Heart left ventricle (tissue), 16 donors: ENCODE data around the gene SPAM1. TPM values are rescaled to one million over a fixed set of nuclear protein-coding genes. Genes with fewer than 3 reads are reported as not detected.
"Not testable (repeated sequence)": the region's sequence is repeated elsewhere in the genome, so short reads cannot be mapped to it uniquely, and the experiment has no call there.

ENCODE experiments used
- ATAC-seq, 4 donors: fragments of 200-7000 bp; cut with Tn5 transposase; one replicate each; pipeline ENCODE4 v1.9.1; 2020 to 2022; ENCODE audit warnings: moderate library complexity in 4 of 4, mild to moderate bottlenecking in 3 of 4, moderate number of reproducible peaks in 1 of 4
- DNase-seq, 5 donors: peaks; one replicate each; pipeline ENCODE4 v3.0.0-alpha.2; 2020
- H3K27ac ChIP-seq, 12 donors: fragments of 200-600 bp; sonication (generic) in 4 of 12; one replicate each; pipeline versions ENCODE4 v1.5.0 to v1.8.0; 2016 to 2022; ENCODE audit warnings: mild to moderate bottlenecking in 2 of 12
- H3K27me3 ChIP-seq, 9 donors: fragments of 200-600 bp; sonication (generic) in 2 of 9; one replicate each; pipeline versions ENCODE4 v1.5.1 to v1.8.0; 2016 to 2022; ENCODE audit warnings: mild to moderate bottlenecking in 3 of 9
- H3K36me3 ChIP-seq, 9 donors: fragments of 200-600 bp; sonication (generic) in 2 of 9; one replicate each; pipeline versions ENCODE4 v1.5.0 to v1.8.0; 2018 to 2022; ENCODE audit warnings: mild to moderate bottlenecking in 2 of 9
- H3K4me1 ChIP-seq, 12 donors: fragments of 200-600 bp; sonication (generic) in 4 of 12; one replicate each; pipeline versions ENCODE4 v1.5.0 to v1.8.0; 2016 to 2022; ENCODE audit warnings: mild to moderate bottlenecking in 3 of 12
- H3K4me3 ChIP-seq, 12 donors: fragments of 200-600 bp; sonication (generic) in 4 of 12; one replicate each; pipeline versions ENCODE4 v1.5.0 to v1.8.0; 2017 to 2022; ENCODE audit warnings: mild to moderate bottlenecking in 9 of 12, moderate library complexity in 4 of 12
- H3K9me3 ChIP-seq, 12 donors: fragments of 200-600 bp; sonication (generic) in 4 of 12; one replicate each; pipeline versions ENCODE4 v1.5.0 to v1.8.0; 2016 to 2022; ENCODE audit warnings: mild to moderate bottlenecking in 1 of 12
- POLR2A ChIP-seq, 2 donors: fragments of 450-650 bp; IDR thresholded peaks; one replicate each; pipeline ENCODE4 v1.6.1; 2017; ENCODE audit warnings: antibody characterized with exemption in 2 of 2, mild to moderate bottlenecking in 2 of 2, moderate library complexity in 2 of 2
- WGBS, 4 donors: extraction: QIAGEN DNeasy Blood & Tissue Kit in 2 of 4; methylation state at CpG; one replicate each; pipeline versions ENCODE4 v1.1.5 to v1.1.7; 2013 to 2018; 5-methylcytosine and 5-hydroxymethylcytosine counted together
- intact Hi-C, 10 donors: fragments of 100-400 bp; cut with DNase I; formaldehyde crosslinking; loops; one replicate each; pipeline versions ENCODE4 v1.11.1 to v1.14.2; 2022
- polyA plus RNA-seq, 2 donors: library from polyadenylated mRNA; stranded (reverse); fragments of 200-250 nt; gene quantifications; one replicate each; pipeline ENCODE4 v1.2.3, GENCODE V29; 2013
- total RNA-seq, 9 donors: library from RNA; depleted of rRNA in 2 of 9; stranded (reverse); fragments of >200 nt in 2 of 9; fragmentation: NEBNext Ultra II Directional in 3 of 9; extraction: Animal tissue kit (Norgen Biotek cat#: 25700) in 3 of 9; gene quantifications; one replicate each; pipeline versions ENCODE4 v1.1.0 to v1.2.4, GENCODE V29; 2016 to 2023
- TF ChIP-seq, protein P1 (sequence below), 12 donors: fragments of 200-600 bp; sonication (generic) in 4 of 12; IDR thresholded peaks; one replicate each; pipeline versions ENCODE4 v1.5.0 to v1.8.0; 2018 to 2022; ENCODE audit warnings: antibody characterized with exemption in 12 of 12, mild to moderate bottlenecking in 5 of 12
- donor health status: ischemic (EF 13 %, LVEDD 7.1; RV severe dilation, severe dysfunction).
- donor health status: healthy with polysubstance abuse.
- donor health status: DM: no; HTN: yes; CAD: no.
- donor health status: DM: no; HTN: no; CAD: no.
- donor health status: ischemic (EF 25% LVEDD 6.9; RV normal size, moderate dysfunction).
- donor health status: ischemic (EF 25% LVEDD 5.7; RV mildly dilated, moderate dysfunction).
- donor health status: healthy.
- donor health status: DM: yes; HTN: yes; CAD: no.
- donor health status: ischemic (EF 35%, LVEDD 5.7; RV mildly dilated, moderate dysfunction).
- donor health status: nonischemic (EF 11% LVEDD 7.7; RV severe dilation, severe dysfunction).
- donor health status: DM: yes; HTN: yes; CAD: no.
- donor health status: PGD.
- donor health status: ischemic (EF 29% LVEDD 5.4; RV normal size, mild dysfunction).
- donor health status: nonischemic (EF 23%, LVEDD 6.1; RV moderate dilation, normal function).

The SPAM1 gene
- total and polyA plus RNA-seq, 11 donors = 0.09 to 0.46 (median 0.38) TPM; not detected in 8

DNA sequence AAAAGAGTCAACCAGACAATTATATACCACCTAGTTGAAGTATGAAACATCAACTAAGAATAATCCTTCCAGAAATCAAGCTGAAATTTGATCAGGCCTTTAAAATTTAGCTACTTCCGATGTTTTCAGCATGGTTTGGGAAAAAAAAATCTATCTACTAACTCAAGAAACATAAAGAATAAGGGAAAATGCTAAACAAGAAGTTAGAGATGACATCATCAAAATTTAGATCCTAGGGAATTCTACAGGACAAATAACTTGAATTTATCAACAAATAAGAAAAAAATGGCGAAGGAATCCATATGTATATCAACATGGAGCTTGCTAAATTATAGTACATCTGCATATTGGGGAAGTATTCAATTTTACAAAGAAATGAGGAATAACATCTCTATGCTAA is 43.7 kb upstream of the SPAM1 start:
- TF ChIP-seq, protein P1, sequence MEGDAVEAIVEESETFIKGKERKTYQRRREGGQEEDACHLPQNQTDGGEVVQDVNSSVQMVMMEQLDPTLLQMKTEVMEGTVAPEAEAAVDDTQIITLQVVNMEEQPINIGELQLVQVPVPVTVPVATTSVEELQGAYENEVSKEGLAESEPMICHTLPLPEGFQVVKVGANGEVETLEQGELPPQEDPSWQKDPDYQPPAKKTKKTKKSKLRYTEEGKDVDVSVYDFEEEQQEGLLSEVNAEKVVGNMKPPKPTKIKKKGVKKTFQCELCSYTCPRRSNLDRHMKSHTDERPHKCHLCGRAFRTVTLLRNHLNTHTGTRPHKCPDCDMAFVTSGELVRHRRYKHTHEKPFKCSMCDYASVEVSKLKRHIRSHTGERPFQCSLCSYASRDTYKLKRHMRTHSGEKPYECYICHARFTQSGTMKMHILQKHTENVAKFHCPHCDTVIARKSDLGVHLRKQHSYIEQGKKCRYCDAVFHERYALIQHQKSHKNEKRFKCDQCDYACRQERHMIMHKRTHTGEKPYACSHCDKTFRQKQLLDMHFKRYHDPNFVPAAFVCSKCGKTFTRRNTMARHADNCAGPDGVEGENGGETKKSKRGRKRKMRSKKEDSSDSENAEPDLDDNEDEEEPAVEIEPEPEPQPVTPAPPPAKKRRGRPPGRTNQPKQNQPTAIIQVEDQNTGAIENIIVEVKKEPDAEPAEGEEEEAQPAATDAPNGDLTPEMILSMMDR (IDR thresholded peaks at IDR 0.05) = no peak
- TF ChIP-seq POLR2A (IDR thresholded peaks at IDR 0.05) = no peak
- no peaks in the 10 kb centered on the region for H3K36me3 ChIP-seq
- ATAC-seq (no peak), DNase-seq (no peak)
- H3K27me3 ChIP-seq = no peaks in the 10 kb centered on the region
- H3K27ac ChIP-seq = no peak overlapping the region
- no peaks in the 10 kb centered on the region for H3K9me3 ChIP-seq
- peaks cover 0 to 8% (median 0%) of the 10 kb centered on the region in 12 donors for H3K4me1 ChIP-seq
- 67 to 97% (median 82%) methylated on average over 2 of the region's 2 CpGs for WGBS, 4 donors
- H3K4me3 ChIP-seq = no peak overlapping the region
- intact Hi-C loops = loop anchor here in 1 of 10 donors (10.0 kb wide), 1 partner anchor 64 kb away; no protein-coding TSS in a partner anchor

DNA sequence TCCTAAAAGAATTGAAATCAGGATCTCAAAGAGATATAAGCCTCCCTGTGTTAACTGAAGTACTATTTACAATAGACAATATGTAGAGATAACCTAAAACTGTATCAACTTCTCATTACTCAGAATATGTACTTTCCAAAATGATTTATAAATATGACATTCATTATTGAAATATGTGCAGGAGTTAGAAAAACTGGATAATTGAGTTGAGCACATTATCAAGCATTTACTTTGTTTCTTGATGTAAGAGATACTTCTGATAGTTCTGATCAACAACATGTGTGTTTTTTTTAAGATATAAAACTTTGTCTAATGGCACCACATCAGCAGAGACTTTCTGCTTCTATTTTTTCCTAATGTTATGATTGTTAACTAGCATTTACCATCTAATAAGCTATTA is 41.9 kb upstream of the SPAM1 start:
- ATAC-seq (no peak), DNase-seq (no peak)
- peaks cover 0 to 8% (median 0%) of the 10 kb centered on the region in 12 donors for H3K4me1 ChIP-seq
- intact Hi-C loops = loop anchor here in 1 of 10 donors (10.0 kb wide), 1 partner anchor 62 kb away; no protein-coding TSS in a partner anchor
- H3K27ac ChIP-seq = no peak overlapping the region
- H3K36me3 ChIP-seq = no peaks in the 10 kb centered on the region
- no peaks in the 10 kb centered on the region for H3K27me3 ChIP-seq
- no peak overlapping the region for H3K4me3 ChIP-seq
- no peak for TF ChIP-seq POLR2A (IDR thresholded peaks at IDR 0.05)
- TF ChIP-seq, protein P1 (IDR thresholded peaks at IDR 0.05) = no peak
- peaks cover 0 to 4% (median 0%) of the 10 kb centered on the region in 12 donors for H3K9me3 ChIP-seq

DNA sequence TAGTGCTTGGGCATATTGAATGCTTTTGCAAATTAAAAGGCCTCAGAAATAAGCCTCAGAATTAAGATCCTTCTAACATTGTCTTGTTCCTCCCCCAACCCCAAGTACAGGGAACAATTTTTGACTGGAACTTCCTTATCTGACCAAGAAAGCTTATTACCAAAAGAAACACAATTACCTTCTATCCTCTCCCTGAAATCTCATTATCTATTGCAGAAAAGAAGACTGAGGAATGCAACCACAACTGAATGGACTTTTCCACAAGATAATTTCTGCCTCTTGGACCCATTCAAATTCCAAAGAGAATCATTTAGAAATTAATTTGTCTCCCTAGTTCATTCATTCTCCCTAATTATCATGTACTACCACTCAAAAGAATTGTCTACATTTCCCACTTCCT is 36.8 kb upstream of the SPAM1 start:
- H3K27ac ChIP-seq = no peak overlapping the region
- TF ChIP-seq POLR2A (IDR thresholded peaks at IDR 0.05) = no peak
- TF ChIP-seq, protein P1 (IDR thresholded peaks at IDR 0.05) = no peak
- no peak for DNase-seq
- peaks cover 0 to 20% (median 0%) of the 10 kb centered on the region in 12 donors for H3K9me3 ChIP-seq
- H3K4me1 ChIP-seq = no peaks in the 10 kb centered on the region
- no peak overlapping the region for H3K4me3 ChIP-seq
- intact Hi-C loops = loop anchor here in 1 of 10 donors (10.0 kb wide), 1 partner anchor 57 kb away; no protein-coding TSS in a partner anchor
- no peaks in the 10 kb centered on the region for H3K27me3 ChIP-seq
- ATAC-seq = no peak
- H3K36me3 ChIP-seq = no peaks in the 10 kb centered on the region

DNA sequence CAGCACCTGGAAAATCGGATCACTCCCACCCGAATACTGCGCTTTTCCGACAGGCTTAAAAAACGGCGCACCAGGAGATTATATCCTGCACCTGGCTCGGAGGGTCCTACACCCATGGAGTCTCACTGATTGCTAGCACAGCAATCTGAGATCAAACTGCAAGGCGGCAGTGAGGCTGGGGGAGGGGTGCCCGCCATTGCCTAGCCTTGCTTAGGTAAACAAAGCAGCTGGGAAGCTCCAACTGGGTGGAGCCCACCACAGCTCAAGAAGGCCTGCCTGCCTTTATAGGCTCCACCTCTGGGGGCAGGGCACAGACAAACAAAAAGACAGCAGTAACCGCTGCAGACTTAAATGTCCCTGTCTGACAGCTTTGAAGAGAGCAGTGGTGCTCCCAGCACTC is 30.3 kb upstream of the SPAM1 start:
- H3K36me3 ChIP-seq, H3K27ac ChIP-seq, H3K4me1 ChIP-seq, H3K27me3 ChIP-seq, DNase-seq, H3K4me3 ChIP-seq, ATAC-seq, intact Hi-C loops: not testable (repeated sequence)
- WGBS, 4 donors = 72 to 94% (median 92%) methylated on average over 2 to 10 of the region's 10 CpGs
- peaks cover 0 to 23% (median 0%) of the 10 kb centered on the region in 12 donors for H3K9me3 ChIP-seq

DNA sequence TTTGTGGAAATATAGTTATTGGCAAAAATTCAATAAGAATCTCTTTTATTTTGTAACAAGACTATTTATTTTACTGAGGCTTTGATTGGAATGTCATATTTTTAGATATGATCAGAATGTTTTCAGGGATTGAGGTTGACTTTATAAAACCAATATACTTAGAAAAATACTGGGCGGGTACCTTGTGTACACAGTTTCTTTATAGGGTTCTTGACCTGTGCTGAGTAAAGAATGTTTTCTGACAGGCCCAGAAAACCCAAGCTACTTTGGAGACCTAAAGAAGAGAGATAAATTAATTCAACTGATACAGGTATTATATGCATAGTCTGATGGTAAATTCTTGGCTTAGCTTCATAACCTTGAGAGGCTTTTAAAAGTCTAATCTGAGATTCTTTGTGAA is 23.9 kb upstream of the SPAM1 start:
- no peak for TF ChIP-seq POLR2A (IDR thresholded peaks at IDR 0.05)
- TF ChIP-seq, protein P1 (IDR thresholded peaks at IDR 0.05) = no peak
- no peak for ATAC-seq
- Histone ChIP-seq H3K9me3 (peaks cover 0 to 5% (median 0%) of the 10 kb centered on the region in 12 donors), H3K27ac (no peak overlapping the region), H3K36me3 (no peaks in the 10 kb centered on the region), H3K4me1 (no peaks in the 10 kb centered on the region), H3K4me3 (no peak overlapping the region), H3K27me3 (no peaks in the 10 kb centered on the region)
- WGBS, 4 donors = 85 to 91% (median 90%) methylated on average over 1 of the region's 1 CpG
- intact Hi-C loops = no loop called here
- DNase-seq = no peak
